EH (cell line): Measurements from ENCODE around the gene TGFBR3.

Experiments used
- DNase-seq: peaks from one replicate; pipeline ENCODE4 v3.0.0-alpha.2; 2015; ENCODE audit warnings: low read depth

TGFBR3 gene

GRCh38 chr1:91885716-91886506 lies at the start of gene TGFBR3:
Gene TGFBR3, minus strand, starts transcription at chr1:91886151. Its CDS starts 24,620 bp downstream, at chr1:91861531.
- peak; percentile 94 for DNase-seq

GRCh38 chr1:91929250-91929649 lies 43.3 kb upstream of the TGFBR3 start:
- peak; percentile 11 for DNase-seq

GRCh38 chr1:91928026-91928425 lies 42.1 kb upstream of the TGFBR3 start:
- DNase-seq = no peak

- no peak for DNase-seq
Measured at GRCh38 chr1:91925644-91926435, 39.9 kb upstream of the TGFBR3 start.

GRCh38 chr1:91924146-91924545 lies 38.2 kb upstream of the TGFBR3 start:
- peak; percentile 78 for DNase-seq

- no peak for DNase-seq
Measured at GRCh38 chr1:91919962-91920361, 34.0 kb upstream of the TGFBR3 start.

GRCh38 chr1:91916811-91917460 lies 31.0 kb upstream of the TGFBR3 start:
- no peak for DNase-seq

- no peak for DNase-seq
Measured at GRCh38 chr1:91916046-91916445, 30.1 kb upstream of the TGFBR3 start.

- no peak for DNase-seq
Measured at GRCh38 chr1:91913018-91913417, 27.1 kb upstream of the TGFBR3 start.

- DNase-seq = peak; percentile 36
Measured at GRCh38 chr1:91912266-91912665, 26.3 kb upstream of the TGFBR3 start.

GRCh38 chr1:91901231-91901630 lies 15.3 kb upstream of the TGFBR3 start:
- DNase-seq = peak; percentile 9

GRCh38 chr1:91900562-91900961 lies 14.6 kb upstream of the TGFBR3 start:
- peak; percentile 88 for DNase-seq

- DNase-seq = no peak
Measured at GRCh38 chr1:91897016-91897415, 11.1 kb upstream of the TGFBR3 start.

GRCh38 chr1:91895832-91896556 lies 10.0 kb upstream of the TGFBR3 start:
- DNase-seq = no peak

- peak; percentile 77 for DNase-seq
Measured at GRCh38 chr1:91894036-91894761, 8.2 kb upstream of the TGFBR3 start.

- peak; percentile 62 for DNase-seq
Measured at GRCh38 chr1:91891969-91892368, 6.0 kb upstream of the TGFBR3 start.

- peak; percentile 87 for DNase-seq
Measured at GRCh38 chr1:91891454-91891853, 5.5 kb upstream of the TGFBR3 start.

GRCh38 chr1:91889717-91890459 lies 3.9 kb upstream of the TGFBR3 start:
- peak; percentile 36 for DNase-seq

- DNase-seq = peak; percentile 39
Measured at GRCh38 chr1:91885213-91885715, 687 bp downstream of the TGFBR3 start.

- peak; percentile 36 for DNase-seq
Measured at GRCh38 chr1:91884459-91885212, 1.3 kb downstream of the TGFBR3 start.
